GM12878 (cell line): ENCODE results near the gene CD7.

Source experiments
- CHD1 ChIP-seq: IDR thresholded peaks from 2 replicates; pipeline ENCODE4 v1.6.1; 2012; ENCODE audit warnings: low read depth, low read length, improper control_type of control experiment
- CHD2 ChIP-seq: IDR thresholded peaks from 2 replicates; pipeline ENCODE4 v1.6.1; 2011; ENCODE audit warnings: low read depth, low read length, improper control_type of control experiment, borderline replicate concordance
- CHD4 ChIP-seq: fragments of 200-600 bp; sonication (generic); IDR thresholded peaks from 2 replicates; pipeline ENCODE4 v1.6.1; 2016; ENCODE audit warnings: mild to moderate bottlenecking
- CREB1 ChIP-seq: IDR thresholded peaks from 2 replicates; pipeline ENCODE4 v1.6.1; 2012; ENCODE audit warnings: low read depth, mild to moderate bottlenecking, inconsistent platforms
- HDAC2 ChIP-seq: fragments of 200-600 bp; sonication (generic); IDR thresholded peaks from 2 replicates; pipeline ENCODE4 v1.6.1; 2017
- NRF1 ChIP-seq: conservative IDR thresholded peaks from 2 replicates; pipeline ENCODE4 v1.6.1; 2011; ENCODE audit warnings: mild to moderate bottlenecking, low read depth, low read length, improper control_type of control experiment
- POLR2A ChIP-seq: IDR thresholded peaks from 2 replicates; pipeline ENCODE4 v1.6.1; 2011; ENCODE audit warnings: low read depth, mild to moderate bottlenecking, low read length
- RAD21 ChIP-seq: IDR thresholded peaks from 2 replicates; pipeline ENCODE4 v1.6.1; 2011; ENCODE audit warnings: mild to moderate bottlenecking, low read depth, low read length, moderate library complexity; ENCODE audit not compliant: insufficient read depth
- SMARCA5 ChIP-seq: fragments of 450-650 bp; IDR thresholded peaks from 2 replicates; pipeline ENCODE4 v1.6.1; 2017; ENCODE audit warnings: mild to moderate bottlenecking
- TF ChIP-seq, protein P1 (sequence below): IDR thresholded peaks from 2 replicates; pipeline ENCODE4 v1.6.1; 2011; ENCODE audit warnings: low read depth, mild to moderate bottlenecking, low read length, moderate library complexity, borderline replicate concordance; ENCODE audit errors: extremely low read depth
- TF ChIP-seq, protein P2 (sequence below): IDR thresholded peaks from 2 replicates; pipeline ENCODE4 v1.6.1; 2012; ENCODE audit warnings: low read depth, low read length, improper control_type of control experiment

- TF ChIP-seq CHD1 (no peak), CHD4 (no peak), HDAC2 (no peak), CHD2 (no peak), SMARCA5 (no peak), RAD21 (no peak), CREB1 (no peak), POLR2A (no peak), NRF1 (no peak)
- TF ChIP-seq, protein P1, sequence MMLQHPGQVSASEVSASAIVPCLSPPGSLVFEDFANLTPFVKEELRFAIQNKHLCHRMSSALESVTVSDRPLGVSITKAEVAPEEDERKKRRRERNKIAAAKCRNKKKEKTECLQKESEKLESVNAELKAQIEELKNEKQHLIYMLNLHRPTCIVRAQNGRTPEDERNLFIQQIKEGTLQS: no peak
- TF ChIP-seq, protein P2, sequence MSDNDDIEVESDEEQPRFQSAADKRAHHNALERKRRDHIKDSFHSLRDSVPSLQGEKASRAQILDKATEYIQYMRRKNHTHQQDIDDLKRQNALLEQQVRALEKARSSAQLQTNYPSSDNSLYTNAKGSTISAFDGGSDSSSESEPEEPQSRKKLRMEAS: no peak
These were observed 4.0 kb downstream of the CD7 start for GRCh38 chr17:82313195-82314011.
